Glomerular visceral epithelial cell (primary cell): ENCODE results near the gene COL5A1.
A peak's percentile ranks its signal among the peaks of the same experiment; 100 is the strongest.

ENCODE experiments used
- DNase-seq: peaks from one replicate; pipeline ENCODE4 v3.0.0-alpha.2; 2016; ENCODE audit errors: extremely low spot score

Gene COL5A1

GRCh38 chr9:134765785-134766184, 124.2 kb downstream of the COL5A1 start:
- no peak for DNase-seq

- DNase-seq = no peak
Observed at GRCh38 chr9:134766587-134766986, 125.0 kb downstream of the COL5A1 start.

- no peak for DNase-seq
Observed at GRCh38 chr9:134768332-134768708, 126.7 kb downstream of the COL5A1 start.

- DNase-seq = no peak
Observed at GRCh38 chr9:134768709-134769351, 127.2 kb downstream of the COL5A1 start.

GRCh38 chr9:134770972-134771971, 129.7 kb downstream of the COL5A1 start:
- DNase-seq = no peak

- DNase-seq = no peak
Observed at GRCh38 chr9:134772331-134772730, 130.7 kb downstream of the COL5A1 start.

GRCh38 chr9:134773842-134774241, 132.2 kb downstream of the COL5A1 start:
- DNase-seq = no peak

- no peak for DNase-seq
Observed at GRCh38 chr9:134774410-134774809, 132.8 kb downstream of the COL5A1 start.

GRCh38 chr9:134775081-134775951, 133.7 kb downstream of the COL5A1 start:
- peak; percentile 54 for DNase-seq

- no peak for DNase-seq
Observed at GRCh38 chr9:134776080-134776796, 134.6 kb downstream of the COL5A1 start.

GRCh38 chr9:134777153-134777552, 135.6 kb downstream of the COL5A1 start:
- DNase-seq = no peak

- DNase-seq = peak; percentile 36
Observed at GRCh38 chr9:134778156-134778555, 136.6 kb downstream of the COL5A1 start.

GRCh38 chr9:134778841-134779411, 137.3 kb downstream of the COL5A1 start:
- DNase-seq = peak; percentile 26

- DNase-seq = no peak
Observed at GRCh38 chr9:134779640-134780039, 138.0 kb downstream of the COL5A1 start.

GRCh38 chr9:134781591-134782302, 140.1 kb downstream of the COL5A1 start:
- DNase-seq = no peak

GRCh38 chr9:134782921-134783698, 141.5 kb downstream of the COL5A1 start:
- DNase-seq = no peak

- no peak for DNase-seq
Observed at GRCh38 chr9:134783699-134784039, 142.1 kb downstream of the COL5A1 start.

- DNase-seq = no peak
Observed at GRCh38 chr9:134784577-134785305, 143.1 kb downstream of the COL5A1 start.
